Brain pericyte (primary cell): ENCODE measurements around the gene EDEM2.
"Not testable (repeated sequence)": the region's sequence is repeated elsewhere in the genome, so short reads cannot be mapped to it uniquely, and the experiment has no call there.

Source experiments
- DNase-seq: peaks from one replicate; pipeline ENCODE4 v3.0.0-alpha.2; 2012; ENCODE audit warnings: low read depth, low spot score

EDEM2 gene

DNA sequence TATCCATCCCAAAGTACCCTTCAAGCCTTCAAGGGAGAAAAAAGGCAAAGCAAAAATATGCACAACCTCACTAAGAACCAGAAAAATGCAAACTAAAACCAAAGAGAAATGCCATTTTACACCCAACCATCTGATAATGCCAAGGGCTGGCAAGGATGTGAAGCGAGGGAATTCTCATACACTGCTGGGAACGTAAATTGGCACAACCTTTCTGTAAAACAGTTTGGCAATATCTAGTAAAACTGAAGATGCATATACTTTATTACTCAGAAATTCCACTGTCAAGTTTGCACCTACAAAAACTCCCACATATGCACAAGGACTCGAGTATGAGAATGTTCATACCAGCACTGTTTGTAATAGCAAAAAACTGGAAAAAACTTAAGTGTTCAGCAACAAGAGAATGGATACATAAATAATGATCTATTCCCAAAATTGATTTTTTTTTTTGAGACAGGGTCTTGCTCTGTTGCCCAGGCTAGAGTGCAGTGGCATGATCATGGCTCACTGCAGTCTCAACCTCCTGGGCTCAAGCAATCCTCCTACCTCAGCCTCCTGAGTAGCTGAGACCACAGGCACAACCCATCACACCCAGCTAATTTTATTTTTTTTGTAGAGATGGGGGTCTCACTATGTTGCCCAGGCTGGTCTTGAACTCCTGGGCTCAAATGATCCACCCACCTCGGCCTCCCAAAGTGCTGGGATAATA lies 21.7 kb upstream of the EDEM2 start:
- DNase-seq: not testable (repeated sequence)

DNA sequence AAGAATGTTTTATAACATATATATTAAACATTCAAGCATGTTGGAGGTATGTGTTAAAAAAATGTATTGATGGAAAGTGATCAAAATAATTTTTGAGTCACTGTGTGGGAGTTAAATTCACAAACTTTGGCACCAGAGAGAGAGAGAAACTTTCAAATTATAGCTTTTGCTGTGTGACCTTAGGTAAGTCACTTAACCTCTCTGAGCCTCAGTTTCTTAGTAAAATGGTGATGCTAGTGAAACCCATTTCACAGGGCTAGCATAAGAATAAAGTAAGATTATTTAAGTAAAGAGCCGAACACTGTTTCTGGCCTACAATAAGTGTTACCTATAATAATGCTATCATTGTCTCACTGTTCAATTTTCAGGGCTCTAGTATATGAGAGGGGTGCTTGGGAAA lies 20.7 kb upstream of the EDEM2 start:
- no peak for DNase-seq

DNA sequence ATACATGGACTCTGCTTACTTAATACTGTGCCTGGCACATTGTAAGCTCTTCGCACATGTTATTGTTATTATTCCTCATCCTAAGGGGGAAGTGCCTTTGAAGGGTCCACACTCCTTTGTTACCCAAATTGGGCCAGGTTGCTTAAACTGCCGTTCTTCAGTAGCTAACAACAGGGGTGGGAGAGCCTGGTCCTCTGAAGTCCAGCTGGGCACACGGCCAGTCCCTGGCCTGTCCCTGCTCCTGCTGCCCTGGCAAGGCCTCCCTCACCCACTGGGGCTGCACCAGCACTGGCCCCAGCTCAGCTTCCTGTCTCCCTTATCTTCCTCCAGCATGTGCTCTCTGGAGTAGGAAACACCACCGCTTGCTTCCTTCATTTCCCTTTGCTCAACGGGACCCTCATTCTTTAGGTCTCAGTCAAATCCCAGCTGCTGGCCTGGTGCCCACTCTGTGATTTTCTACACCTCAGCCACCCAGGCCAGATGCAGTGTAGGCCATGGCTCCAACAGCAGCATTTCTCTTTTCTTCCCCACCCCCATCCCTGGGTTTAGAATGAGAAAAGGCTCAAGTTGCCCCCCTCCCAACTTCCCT lies 19.2 kb upstream of the EDEM2 start:
- DNase-seq: no peak

DNA sequence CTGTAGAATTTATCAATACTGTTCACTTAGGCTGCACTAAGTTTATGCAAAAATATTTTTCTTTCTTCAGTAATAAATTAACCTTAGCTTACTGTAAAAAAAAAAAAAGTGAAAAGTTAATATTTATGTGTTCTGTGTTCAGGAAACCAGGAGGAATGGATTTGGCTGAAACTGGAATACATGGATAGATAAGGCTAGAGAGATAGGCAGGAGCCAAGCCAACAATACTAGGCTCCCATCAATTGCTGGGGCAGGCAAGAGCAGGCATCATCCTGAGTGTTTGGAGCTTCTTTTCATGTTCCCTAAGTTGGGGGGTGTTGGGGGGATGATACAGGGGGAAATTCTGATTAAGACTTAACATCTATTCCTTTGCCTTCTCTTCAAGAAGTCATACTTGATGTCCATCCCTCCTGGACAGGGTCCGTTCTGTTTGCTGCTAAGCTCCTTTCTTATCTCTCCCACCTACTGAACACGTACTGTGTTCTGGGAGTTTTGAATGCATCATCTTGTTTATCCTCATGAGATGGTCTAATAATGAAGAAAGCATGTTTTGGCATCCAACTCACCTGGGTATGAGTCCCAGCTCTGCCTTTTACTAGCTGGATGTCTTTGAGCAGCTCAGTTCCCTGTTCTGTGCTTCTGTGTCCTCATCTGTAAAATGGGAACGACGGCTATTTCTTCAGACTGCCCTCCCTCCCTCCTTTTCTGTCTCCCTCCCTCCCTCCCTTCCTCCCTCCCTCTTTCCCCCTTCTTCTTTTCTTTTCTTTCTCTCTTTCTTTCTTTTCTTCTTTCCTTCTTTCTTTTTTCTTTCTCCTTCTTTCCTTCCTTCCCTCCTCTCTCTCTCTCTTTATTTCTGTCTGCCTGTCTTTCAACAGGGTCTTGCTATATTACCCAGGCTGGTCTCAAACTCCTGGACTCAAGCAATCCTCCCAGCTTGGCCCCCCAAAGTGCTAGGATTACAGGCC lies 18.4 kb upstream of the EDEM2 start:
- no peak for DNase-seq

DNA sequence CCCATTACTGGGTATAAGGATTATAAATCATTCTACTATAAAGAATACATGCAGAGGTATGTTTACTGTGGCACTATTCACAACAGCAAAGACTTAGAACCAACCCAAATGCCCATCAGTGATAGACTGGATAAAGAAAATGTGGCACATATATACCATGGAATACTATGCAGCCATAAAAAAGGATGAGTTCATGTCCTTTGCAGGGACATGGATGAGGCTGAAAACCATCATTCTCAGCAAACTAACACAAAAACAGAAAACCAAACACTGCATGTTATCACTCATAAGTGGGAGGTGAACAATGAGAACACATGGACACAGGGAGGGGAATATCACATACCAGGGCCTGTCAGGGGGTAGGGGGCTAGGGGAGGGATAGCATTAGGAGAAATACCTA lies 17.4 kb upstream of the EDEM2 start:
- not testable (repeated sequence) for DNase-seq

DNA sequence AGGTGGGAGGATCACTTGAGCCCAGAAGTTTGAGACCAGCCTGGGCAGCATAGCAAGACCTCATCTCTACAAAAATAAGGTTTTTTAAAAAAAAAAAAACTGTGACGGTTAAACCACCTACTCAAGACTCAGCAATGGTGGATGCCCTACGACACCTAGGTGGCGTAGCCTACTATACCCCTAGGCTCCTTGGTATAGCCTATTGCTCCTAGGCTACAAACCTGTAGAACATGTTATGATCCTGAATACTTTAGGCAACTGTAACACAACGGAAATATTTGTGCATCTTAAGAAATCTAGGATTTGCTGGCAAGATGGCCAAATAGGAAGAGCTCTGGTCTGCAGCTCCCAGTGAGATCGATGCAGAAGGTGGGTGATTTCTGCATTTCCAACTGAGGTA lies 13.2 kb upstream of the EDEM2 start:
- DNase-seq: not testable (repeated sequence)

DNA sequence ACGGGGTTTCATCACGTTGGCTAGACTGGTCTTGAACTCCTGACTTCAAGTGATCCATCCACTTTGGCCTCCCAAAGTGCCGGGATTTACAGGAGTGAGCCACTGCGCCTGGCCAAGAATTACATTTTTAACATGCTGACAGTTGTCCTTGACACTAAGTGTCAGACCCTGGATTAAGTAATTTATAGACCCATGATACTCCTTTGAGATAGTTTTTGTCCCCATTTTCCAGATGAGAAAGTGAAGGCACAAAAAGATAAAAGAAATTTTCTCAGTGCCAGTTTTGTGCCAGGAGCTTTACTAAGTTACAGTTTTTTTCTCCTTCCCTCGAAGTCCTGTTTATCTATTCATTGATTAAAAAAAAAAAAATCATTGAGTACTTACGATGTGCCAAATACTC lies 9.8 kb upstream of the EDEM2 start:
- DNase-seq: no peak

DNA sequence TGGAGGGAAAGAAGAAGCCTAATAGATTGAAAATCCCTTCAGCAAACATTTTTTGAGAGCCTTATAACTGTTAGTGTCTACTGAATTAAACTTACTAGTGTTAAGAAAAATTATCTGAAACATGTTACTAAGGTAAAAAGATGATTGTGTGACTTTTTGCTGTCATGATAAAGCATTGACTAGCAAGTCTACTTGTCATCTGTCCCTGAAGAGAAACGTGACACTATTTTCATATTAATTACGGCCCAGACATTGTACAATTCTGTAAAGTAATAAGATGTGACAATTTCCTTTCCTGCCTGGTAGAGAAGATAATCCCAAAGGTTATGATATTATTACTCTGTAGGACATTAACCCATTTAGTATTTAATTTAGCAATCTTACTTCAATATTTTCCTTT lies 8.8 kb upstream of the EDEM2 start:
- DNase-seq: no peak

DNA sequence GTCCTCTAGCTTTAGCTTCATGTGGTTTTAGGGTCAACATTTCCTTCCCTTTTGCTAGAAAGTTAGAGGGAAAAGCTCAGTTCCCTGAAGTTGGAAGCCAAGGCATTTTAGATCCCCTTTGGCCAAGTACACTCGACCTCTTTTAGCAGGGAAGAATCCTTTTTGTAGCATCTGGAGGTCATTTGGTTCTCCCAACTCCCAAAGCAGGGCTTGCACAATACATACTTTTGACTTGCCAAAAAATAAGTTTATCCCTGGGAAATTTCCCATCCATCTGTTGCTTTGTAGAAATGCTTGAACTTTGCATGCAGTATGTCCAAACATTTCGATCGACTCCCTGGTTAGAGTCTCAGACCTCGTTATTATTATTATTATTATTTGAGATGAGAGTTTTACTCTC lies 4.6 kb upstream of the EDEM2 start:
- no peak for DNase-seq

DNA sequence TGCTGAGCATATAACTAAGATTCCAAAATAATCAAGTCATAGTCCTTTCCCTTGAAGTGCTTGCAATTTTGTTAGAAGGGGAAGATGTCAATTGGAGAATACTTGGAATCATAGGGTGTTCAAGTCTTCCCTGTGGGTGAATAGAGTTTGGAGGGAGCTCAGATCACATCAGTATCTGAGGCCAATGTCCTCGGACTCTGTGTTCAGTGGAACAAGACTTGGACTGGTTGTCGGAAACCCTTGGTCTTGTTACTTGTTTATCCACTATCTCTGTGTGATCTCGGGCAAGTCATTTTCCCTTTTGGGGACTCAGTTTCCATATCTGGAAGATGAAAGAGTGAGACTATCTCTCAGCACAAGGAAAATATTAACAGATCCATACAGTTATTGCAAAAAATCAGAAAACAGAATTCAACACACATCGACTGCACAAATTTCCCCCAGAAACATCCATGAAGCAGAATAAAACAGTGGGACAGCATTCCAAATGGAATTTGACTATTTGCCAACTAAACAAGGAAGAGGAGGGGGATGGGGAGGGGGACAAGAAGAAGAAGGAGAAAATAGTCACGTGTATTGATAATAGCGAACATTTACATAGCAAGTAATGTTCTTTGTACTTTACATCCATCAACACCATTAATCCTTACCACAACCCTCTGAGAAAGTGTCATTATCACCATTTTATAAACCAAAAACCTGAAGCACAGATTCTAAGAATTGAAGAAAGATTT lies 3.9 kb upstream of the EDEM2 start:
- DNase-seq: no peak

DNA sequence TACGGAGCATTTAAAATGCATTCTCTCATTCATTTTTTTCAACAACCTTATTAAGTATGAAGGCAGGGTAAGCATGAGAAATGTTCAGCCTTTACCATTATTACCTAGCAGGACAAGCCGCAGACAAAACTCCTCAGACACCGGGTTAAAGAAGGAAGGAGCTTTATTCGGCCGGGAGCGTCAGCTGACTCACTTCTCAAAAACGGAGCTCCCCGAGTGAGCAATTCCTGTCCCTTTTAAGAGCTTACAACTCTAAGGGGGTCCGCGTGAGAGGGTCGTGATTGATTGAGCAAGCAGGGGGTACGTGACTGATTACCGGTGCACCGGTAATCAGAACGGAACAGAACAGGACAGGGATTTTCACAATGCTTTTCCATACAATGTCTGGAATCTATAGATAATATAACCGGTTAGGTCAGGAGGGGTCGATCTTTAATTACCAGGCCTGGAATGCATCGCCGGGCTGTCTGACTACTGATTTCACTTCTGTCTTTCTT lies 487 bp upstream of the EDEM2 start:
- DNase-seq: not testable (repeated sequence)

DNA sequence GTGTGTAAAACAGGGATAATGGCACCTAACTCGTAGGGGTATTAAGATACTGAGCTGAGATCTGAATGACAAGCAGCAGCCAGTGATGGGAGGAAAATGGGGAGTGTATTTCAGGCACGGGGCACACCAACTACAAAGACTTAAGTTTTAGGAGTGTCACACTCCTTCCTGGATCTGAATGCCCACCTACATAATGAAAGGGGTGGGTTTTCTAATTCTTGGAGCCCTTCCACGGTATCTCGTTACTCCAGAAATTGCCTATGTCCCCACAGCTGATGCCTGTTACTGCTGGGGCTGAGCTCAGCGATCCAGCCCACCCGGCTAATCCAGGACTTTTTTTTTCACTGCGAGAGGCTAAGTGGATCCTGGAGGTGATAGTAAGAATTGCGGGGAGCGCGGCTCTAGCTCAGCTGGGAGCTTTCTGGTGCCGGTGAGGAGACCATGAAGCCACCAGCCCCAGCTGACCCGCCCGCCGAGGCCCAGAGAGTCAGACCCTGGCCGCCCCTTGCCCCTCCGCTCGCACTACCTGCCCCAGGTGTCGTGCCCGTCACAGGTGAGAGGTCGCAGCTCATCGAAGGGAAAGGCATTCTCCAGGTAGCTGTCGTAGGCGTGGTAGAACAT lies 727 bp downstream of the EDEM2 start:
- no peak for DNase-seq

DNA sequence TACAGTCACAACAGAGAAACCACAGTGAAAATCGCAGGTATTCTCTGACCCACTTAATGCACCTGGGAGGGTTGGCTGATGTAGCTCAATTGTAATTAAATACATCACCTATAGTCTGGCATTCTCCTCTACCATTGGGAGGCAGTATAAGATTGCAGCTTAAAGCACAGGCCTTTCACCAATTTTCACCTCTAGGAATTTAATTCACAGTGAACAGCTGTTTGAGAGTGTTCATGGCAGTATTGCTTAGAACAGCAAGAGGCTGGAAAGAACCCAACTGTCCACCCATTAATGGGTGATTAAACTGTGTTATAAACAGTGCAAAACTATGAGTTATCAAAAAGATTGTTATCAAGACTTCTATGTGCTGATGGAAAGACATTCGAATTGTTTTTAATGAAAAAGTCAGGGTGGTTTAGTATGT lies 2.0 kb downstream of the EDEM2 start:
- no peak for DNase-seq

DNA sequence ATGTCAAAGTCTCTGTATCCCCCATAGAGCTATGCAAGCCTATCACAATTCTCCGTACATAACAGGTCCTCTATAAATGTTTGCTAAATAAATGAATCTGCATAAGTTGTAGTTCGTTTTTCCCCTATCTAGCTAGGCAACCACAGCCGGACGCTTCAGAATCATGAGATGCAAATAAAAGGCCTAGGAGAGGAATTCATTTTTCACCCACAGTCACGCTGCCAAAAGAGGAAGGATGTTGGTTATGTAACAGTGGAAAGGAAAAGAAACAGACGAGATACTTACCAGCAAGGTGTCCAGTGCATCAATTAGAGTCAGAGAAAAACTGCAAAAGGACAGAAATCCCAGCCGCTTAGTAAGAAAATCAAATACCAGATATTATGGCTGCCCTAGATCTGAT lies 2.4 kb downstream of the EDEM2 start:
- no peak for DNase-seq

DNA sequence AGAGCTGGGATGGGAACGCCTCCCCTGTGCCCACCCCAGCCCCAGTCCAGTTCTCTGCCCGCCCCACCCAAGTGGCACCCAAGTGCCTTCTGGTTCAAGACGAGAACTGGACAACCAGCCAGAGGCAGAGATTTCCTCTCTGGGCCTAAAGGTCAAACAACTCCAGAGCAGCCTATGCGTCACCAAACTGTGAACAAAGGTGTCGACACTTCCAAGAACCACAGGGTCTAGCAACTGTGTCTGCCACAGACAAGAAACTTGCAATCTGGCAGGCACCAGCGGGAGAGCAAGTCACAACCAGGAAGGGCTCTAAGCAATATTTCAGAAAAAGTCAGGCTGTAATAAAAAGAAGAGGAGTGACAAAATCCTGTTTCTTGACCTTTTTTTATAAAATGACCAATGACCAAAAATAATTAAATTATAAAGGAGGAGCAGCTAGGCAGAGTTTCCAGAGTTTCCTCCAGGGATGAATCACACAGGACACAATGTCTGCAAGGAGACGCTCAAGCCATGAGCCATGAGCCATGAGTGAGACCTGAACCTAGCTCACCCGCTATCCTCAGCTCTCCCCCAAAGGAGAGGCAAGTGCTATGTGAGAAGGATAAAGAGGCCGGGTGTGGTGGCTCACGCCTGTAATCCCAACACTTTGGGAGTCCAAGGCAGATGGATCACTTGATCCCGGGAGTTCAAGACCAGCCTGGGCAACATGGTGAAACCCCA lies 11.1 kb downstream of the EDEM2 start:
- DNase-seq: no peak

DNA sequence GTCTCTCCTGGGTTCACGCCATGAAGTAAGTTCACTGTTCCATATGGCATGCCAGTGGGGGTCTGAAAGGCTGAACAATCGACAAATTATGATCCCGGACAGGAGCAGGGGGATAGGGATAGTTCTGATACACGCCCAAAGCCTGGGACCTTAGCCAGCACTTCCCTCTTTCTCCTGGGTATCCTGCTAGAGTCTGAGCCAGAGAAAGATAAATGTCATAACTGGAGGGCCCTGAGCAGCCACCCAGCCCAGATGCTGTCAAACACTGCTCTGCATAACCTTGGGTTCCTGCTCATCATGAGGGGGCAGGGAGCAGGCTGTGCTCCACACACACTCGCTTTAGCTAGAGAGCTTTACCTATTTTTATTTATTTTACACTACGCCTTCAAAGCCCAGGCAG lies 12.3 kb downstream of the EDEM2 start:
- no peak for DNase-seq

DNA sequence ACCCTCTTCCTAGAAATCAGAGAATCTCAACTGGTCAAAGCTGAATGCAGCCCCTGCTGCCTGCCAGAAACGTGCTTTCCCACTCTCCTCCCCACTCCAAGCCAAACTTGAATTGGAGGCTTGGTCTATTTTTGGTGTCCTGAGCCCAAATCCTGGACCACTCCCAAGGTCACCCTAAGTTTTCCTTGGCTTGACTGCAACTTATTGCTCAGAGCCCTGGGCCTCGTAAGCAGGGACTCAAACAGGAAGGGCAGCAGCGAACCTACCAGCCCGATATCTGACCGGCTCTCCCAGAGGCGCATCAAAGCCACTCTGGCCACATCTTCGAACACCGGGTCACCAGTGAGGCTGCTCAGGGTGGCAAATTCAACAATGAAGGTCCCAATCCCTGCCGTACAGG lies 12.7 kb downstream of the EDEM2 start:
- DNase-seq: no peak

DNA sequence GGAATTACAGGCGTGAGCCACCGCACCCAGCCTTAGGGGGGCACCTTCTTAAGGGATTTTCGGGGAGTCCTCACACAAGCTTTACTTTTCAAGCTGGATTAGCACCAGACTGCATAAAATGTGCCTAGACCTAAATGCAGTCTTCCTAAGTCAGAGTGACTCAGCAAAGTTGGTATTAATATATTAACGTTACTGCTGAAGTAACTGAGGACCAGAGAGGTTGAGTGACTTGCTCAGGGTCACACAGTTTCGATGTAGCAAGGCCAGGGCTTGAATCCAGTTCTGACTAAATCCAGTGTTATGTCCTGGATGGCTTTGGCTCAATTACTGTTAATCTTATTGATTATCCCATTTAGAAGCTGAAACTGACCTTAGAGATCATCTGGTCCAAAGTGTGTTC lies 13.4 kb downstream of the EDEM2 start:
- DNase-seq: no peak

DNA sequence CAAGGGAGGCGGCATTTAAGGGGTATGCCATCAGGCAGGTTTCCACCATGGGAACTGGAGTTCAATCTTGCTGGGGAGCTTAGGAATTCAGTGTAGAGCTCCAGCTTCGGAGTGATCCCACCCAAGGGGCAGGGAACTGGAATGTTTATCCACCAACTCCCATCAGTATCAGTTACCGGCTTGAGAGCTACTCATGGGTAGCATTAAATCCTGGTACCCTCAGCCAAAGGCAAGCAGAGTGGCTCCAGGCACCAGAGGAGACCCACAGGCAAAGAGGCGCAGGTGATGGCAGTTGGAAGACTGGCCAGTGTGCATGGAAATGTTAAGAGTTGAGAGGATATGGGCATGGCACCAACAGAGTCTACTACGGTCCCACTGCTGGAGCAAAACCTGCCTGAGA lies 14.1 kb downstream of the EDEM2 start:
- DNase-seq: no peak

DNA sequence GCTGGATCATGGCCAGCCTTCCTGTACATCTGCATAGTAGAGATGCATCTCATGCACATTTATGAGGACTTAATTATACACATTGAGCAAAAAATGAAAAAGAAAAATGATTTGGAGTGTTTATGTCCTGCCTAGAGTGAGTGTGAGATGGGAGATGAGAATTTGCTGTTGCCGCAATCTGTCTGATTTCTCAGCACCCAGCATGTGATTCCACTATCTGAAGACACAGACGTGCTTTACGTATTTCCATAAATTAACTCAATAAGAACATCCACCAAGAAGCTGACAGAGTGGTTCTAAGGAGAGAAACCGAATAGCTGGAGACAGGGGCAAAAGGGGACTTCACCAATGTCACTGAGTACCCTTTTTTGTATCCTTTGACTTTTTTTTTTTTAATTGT lies 15.2 kb downstream of the EDEM2 start:
- no peak for DNase-seq

DNA sequence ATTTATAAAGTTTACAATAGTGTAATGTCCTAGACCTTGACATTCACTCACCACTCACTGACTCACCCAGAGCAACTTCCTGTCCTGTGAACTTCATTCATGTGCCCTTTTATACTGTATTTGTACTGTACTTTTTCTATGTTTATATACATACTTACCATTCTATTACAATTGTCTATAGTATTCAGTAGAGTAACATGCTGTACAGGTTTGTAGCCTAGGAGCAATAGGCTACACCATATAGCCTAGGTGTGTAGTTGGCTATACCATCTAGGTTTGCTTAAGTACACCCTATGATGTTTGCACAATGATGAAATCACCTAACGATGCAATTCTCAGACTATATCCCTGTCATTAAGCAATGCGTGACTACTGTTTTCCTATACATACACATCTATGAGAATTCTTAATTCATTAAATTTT lies 17.5 kb downstream of the EDEM2 start:
- DNase-seq: no peak
